GM19238 (cell line): ENCODE results near the gene TOPAZ1.

Experiments
- DNase-seq: peaks from one replicate; pipeline ENCODE4 v3.0.0; 2011; ENCODE audit warnings: low spot score; ENCODE audit not compliant: insufficient read length

Gene TOPAZ1

GRCh38 chr3:44242721-44243120, 1.0 kb downstream of the TOPAZ1 start:
- no peak for DNase-seq

- no peak for DNase-seq
These were observed 6.5 kb downstream of the TOPAZ1 start for GRCh38 chr3:44248152-44248551.

- no peak for DNase-seq
These were observed 10.8 kb downstream of the TOPAZ1 start for GRCh38 chr3:44252332-44252959.

- no peak for DNase-seq
These were observed 17.7 kb downstream of the TOPAZ1 start for GRCh38 chr3:44259404-44259803.

- DNase-seq = no peak
These were observed 22.5 kb downstream of the TOPAZ1 start for GRCh38 chr3:44264146-44264545.

- no peak for DNase-seq
These were observed 24.1 kb downstream of the TOPAZ1 start for GRCh38 chr3:44265815-44266214.

GRCh38 chr3:44272191-44272590, 30.5 kb downstream of the TOPAZ1 start:
- no peak for DNase-seq

- DNase-seq = no peak
These were observed 36.2 kb downstream of the TOPAZ1 start for GRCh38 chr3:44277925-44278324.

- no peak for DNase-seq
These were observed 38.4 kb downstream of the TOPAZ1 start for GRCh38 chr3:44280077-44280476.

GRCh38 chr3:44280631-44281030, 38.9 kb downstream of the TOPAZ1 start:
- no peak for DNase-seq

- DNase-seq = no peak
These were observed 43.3 kb downstream of the TOPAZ1 start for GRCh38 chr3:44284949-44285348.

GRCh38 chr3:44289882-44290462, 48.3 kb downstream of the TOPAZ1 start:
- DNase-seq = no peak

- no peak for DNase-seq
These were observed 50.6 kb downstream of the TOPAZ1 start for GRCh38 chr3:44292276-44292675.

GRCh38 chr3:44292947-44293346, 51.3 kb downstream of the TOPAZ1 start:
- no peak for DNase-seq

- no peak for DNase-seq
These were observed 55.6 kb downstream of the TOPAZ1 start for GRCh38 chr3:44297255-44297654.

GRCh38 chr3:44301746-44302145, 60.1 kb downstream of the TOPAZ1 start:
- no peak for DNase-seq

- DNase-seq = no peak
These were observed 67.8 kb downstream of the TOPAZ1 start for GRCh38 chr3:44309500-44309899.

GRCh38 chr3:44318891-44319311, 77.2 kb downstream of the TOPAZ1 start:
- no peak for DNase-seq

- DNase-seq = no peak
These were observed 79.6 kb downstream of the TOPAZ1 start for GRCh38 chr3:44321335-44321734.

- DNase-seq = no peak
These were observed 81.8 kb downstream of the TOPAZ1 start for GRCh38 chr3:44323341-44323955.

- no peak for DNase-seq
These were observed 82.9 kb downstream of the TOPAZ1 start for GRCh38 chr3:44324584-44324983.

GRCh38 chr3:44326019-44326418, 84.3 kb downstream of the TOPAZ1 start:
- DNase-seq = no peak

GRCh38 chr3:44326515-44326914, 84.8 kb downstream of the TOPAZ1 start:
- DNase-seq = no peak
